GM18508 (cell line): Measurements from ENCODE around the gene TMEM209.
"Not testable (repeated sequence)": the region's sequence is repeated elsewhere in the genome, so short reads cannot be mapped to it uniquely, and the experiment has no call there.

Experiments
- ATAC-seq: cut with Tn5 transposase; IDR thresholded peaks from one replicate; pipeline ENCODE4 v1.9.1; 2021; ENCODE audit warnings: moderate number of reproducible peaks; ENCODE audit not compliant: insufficient read depth, unreplicated experiment

TMEM209 gene

DNA sequence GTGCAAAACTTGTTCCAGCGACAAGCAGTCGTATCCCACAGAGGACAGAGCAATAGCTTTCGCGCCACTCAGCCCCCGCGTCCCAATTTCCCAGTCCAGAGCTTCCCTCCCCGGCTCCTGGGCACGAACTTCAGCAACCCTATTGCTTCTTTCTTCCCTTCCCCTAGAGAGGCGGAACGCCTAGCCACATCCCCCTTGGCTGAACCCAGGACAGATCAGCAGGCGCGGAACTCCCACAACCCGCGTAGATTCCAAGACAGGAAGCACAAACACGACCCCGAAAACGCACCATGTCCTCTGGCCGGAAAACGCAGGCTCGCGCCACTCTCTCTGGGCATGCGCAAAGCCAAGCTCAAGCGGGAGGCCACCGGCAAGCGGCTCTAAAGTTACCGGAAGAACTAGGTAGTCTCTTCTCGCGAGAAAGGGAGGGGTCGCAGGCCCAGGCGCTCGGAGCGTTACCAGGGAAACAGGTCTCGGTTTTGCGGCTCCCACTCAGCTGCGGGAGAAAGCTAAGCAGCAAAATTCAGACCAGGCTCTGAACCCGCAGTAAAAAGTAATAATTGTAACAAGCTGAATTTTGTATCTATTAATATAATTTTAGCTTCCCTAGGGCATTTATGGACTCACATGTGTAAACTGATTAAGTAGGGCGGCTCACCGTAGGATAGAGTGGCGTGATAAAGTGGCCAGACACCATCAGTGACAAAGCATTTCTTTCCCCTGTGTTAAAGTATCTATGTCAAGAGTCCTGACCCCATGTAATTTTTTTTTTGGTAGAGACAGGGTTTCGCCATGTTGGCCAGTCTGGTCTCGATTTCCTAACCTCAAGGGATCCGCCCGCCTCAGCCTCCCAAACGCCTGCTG is at the start of gene TMEM209:
Gene TMEM209 (minus strand): TSS at position 323 of the 864 bp plus-strand sequence. CDS start 31 bp downstream, at position 292.
- ATAC-seq = peak; percentile 80

DNA sequence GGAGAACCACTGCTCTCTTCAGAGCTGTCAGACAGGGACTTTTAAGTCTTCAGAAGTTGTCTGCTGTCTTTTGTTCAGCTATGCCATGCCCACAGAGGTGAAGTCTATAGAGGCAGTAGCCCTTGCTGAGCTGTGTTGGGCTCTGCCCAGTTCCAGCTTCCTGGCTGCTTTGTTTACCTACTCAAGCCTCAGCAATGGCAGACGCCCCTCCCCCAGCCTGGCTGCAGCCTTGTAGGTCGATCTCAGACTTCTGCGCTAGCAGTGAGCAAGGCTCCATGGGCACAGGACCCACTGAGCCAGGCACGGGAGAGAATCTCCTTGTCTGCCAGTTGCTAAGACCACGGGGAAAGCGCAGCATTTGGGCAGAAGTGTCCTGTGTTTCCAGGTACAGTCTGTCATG is 49.3 kb upstream of the TMEM209 start:
- no peak for ATAC-seq

DNA sequence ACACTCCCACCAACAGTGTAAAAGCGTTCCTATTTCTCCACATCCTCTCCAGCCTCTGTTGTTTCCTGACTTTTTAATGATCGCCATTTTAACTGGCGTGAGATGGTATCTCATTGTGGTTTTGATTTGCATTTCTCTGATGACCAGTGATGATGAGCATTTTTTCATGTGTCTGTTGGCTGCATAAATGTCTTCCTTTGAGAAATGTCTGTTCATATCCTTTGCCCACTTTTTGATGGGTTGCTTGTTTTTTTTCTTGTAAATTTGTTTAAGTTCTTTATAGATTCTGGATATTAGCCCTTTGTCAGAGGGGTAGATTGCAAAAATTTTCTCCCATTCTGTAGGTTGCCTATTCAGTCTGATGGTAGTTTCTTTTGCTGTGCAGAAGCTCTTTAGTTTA is 44.4 kb upstream of the TMEM209 start:
- not testable (repeated sequence) for ATAC-seq

DNA sequence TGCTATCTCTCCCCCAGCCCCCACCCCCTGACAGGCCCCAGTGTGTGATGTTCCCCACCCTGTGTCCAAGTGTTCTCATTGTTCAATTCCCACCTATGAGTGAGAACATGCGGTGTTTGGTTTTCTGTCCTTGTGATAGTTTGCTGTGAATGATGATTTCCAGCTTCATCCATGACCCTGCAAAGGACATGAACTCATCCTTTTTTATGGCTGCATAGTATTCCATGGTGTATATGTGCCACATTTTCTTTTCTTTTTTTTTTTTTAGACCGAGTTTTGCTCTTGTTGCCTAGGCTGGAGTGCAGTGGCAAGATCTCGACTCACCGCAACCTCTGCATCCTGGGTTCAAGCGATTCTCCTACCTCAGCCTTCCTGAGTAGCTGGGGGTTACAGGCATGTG is 43.6 kb upstream of the TMEM209 start:
- ATAC-seq = not testable (repeated sequence)

DNA sequence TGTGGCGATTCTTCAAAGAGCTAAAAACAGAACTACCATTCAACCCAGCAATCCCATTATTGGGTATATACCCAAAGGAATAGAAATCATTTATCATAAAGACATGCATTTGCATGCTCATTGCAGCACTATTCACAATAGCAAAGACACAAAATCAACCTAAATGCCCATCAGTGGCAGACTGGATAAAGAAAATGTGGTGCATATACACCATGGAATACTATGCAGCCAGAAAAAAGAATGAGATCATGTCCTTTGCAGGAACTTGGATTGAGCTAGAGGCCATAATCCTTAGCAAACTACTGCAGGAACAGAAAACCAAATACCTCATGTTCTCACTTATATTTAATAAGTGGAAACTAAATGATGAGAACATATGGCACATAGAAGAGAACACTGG is 41.3 kb upstream of the TMEM209 start:
- not testable (repeated sequence) for ATAC-seq

DNA sequence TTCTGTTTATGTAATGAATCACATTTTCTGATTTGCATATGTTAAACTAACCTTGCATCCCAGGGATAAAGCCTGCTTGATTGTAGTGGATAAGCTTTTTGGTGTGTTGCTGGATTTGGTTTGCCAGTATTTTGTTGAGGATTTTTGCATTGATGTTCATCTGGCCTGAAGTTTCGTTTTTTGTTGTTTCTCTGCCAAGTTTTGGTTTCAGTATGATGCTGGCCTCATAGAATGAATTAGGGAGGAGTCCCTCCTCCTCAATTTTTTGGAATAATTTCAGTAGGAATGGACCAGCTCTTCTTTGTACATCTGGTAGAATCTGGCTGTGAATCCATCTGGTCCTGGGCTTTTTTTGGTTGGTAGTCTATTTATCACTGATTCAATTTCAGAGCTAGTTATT is 38.3 kb upstream of the TMEM209 start:
- not testable (repeated sequence) for ATAC-seq

DNA sequence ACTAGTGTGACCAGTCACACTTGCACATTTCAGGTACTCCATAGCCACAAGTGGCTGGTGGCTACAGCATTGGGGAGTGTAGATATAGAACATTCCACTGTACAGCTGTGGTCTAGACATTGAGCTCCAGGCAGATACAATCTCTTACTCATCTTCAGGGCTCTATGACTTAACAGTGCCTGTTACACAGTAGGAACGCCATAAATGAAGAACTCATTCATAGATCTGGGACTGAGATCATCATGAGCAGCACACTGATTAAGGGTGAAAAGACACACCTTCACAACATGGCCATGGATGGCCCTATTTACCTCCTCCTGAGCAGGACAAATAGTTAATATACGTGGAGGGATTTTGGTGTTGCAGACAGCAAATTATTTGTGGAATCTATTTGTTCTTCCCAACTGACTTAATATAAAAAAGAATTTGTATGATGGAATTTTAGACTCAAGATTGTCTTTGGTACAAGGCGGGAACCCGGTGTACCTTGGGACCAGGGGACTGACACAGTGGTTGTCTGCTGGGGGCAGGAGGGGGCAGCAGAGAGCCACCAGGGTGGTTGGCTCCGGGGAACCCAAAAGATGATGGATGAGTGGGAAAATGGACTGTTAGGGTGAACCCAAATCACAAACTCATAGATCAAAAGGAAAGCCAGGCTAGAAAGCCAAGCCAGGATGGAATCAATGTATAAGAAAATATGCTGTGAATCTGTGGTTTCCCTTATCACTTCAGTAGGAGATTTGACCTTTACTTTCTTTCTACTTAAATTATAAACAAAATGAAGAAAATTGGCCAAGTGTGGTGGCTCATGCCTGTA is 37.2 kb upstream of the TMEM209 start:
- ATAC-seq = no peak

DNA sequence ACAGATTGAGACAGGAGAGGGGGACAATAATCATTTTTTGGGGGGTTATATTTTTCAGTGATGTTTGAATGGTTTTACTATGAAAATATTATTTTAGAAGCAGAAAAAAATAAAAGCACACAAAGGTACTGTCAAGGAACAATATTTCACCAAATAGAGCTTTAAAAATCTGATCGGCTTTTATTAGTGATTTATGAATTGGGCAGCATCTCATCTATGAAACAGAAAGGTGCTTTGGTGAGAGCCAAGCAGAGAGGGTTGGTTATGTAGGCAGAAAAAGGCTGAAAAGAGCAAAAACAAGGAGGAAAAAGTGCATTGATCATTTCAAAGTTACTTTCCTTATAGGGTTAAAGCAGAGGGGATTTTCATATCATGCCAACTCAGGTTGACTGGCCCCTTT is 35.0 kb upstream of the TMEM209 start:
- no peak for ATAC-seq

DNA sequence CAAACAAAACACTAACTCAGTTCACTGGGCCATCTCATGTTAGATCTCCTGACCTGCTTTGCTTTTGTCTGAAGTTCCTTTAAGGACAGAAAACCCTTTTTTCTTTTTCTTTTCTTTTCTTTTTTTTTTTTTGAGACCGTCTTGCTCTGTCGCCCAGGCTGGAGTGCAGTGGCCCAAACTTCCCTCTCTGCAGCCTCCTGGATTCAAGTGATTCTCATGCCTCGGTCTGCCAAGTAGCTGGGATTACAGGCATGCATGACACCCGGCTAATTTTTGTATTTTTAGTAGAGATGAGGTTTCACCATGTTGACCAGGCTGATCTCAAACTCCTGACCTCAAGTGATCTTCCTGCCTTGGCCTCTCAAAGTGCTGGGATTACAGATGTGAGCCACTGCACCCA is 31.2 kb upstream of the TMEM209 start:
- ATAC-seq = not testable (repeated sequence)

DNA sequence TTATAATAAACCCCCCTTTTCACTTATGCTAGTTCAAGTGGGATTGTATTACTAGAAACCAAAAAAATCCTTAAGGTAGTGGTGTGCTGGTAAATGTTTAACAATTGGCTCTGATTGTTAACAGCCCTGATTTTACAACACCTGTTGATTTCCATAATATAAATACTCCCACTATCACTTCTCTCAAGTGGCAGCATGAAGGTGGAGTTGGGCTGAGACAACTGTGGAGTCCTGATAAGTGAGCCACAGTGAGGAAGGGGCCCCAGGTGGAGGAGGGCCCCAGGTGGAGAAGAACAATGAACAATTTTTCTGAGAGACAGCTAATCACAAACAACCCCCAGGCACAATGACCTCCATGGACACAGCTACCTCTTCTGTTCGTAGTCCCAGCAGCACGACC is 28.9 kb upstream of the TMEM209 start:
- no peak for ATAC-seq

DNA sequence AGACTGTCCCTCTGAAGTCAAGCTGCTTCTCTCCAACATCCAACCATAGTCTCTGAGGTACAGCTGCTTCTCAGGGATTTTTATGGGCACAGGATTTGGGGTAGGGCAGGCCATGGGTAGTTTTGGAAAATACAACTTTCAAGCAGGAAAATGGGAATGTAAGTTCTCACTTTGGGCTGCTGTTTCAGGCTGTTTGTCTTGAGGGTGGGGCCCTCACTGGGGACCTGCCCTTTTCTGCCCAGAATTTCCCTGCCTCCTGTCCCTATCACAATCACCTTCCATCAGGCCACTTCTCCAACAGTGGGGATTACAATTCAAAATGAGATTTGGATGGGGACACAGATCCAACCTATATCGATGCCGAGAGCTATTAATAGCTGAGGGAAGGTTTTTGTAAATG is 27.0 kb upstream of the TMEM209 start:
- ATAC-seq = no peak

DNA sequence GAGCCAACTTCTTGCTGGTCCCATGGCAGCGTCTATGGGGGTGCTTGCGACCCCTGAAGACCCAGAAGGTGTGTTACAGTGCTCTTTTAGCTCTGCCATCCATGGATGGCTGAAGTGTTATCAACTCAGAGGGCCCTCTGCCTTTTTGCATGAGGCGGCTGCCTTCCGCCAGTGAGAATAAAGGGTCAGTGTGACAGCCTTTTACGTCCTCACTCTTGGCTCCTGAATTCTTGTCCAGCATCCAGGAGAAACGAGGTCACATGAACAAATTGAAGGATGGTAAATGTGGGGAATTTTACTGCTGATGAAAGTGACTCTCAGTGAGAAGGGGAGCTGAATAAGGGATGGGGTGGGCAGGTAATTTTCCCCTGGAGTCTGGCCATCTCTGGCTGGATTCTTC is 26.6 kb upstream of the TMEM209 start:
- ATAC-seq = no peak

DNA sequence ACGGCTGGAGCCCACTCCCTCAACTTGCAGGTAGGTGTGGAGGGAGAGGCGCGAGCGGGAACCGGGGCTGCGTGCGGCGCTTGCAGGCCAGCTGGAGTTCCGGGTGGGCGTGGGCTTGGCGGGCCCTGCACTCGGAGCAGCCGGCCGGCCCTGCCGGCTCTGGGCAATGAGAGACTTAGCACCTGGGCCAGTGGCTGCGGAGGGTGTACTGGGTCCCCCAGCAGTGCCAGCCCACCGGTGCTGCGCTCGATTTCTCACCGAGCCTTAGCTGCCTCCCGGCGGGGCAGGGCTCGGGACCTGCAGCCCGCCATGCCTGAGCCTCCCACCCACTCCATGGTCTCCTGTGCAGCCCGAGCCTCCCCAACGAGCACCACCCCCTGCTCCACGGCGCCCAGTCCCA is 24.8 kb upstream of the TMEM209 start:
- ATAC-seq = not testable (repeated sequence)

DNA sequence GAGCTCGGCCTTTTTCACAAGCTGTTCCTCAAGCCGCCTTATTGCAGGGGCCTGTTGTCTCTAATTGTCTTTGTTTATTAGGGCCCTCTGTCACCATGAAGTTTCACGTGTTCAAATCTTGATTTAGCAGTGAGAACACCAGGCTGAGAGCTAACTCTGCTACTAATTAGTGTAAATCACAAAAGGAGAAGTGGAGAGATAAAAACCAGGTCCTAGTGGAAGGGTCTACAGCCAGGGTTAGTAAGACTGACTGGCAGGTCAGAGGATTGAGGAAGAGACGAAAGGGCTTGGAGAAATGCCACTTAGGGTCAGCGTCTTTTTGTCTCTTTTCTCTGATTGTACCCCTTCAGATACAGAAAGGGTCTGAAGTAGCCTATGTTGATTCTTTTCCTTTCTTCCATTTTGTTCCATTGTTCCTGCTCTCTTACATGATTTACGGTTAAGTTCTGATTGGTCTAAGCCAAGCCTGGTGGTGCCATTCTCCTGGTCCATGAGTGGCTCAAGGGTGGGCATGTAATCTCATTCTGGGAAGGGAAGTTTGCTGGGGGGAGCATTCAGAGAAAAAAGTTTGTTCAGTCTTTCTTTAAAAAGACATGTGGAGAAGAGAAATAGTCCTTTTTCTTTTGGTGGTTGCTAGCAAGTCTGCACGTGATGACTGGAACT is 23.8 kb upstream of the TMEM209 start:
- ATAC-seq = no peak

DNA sequence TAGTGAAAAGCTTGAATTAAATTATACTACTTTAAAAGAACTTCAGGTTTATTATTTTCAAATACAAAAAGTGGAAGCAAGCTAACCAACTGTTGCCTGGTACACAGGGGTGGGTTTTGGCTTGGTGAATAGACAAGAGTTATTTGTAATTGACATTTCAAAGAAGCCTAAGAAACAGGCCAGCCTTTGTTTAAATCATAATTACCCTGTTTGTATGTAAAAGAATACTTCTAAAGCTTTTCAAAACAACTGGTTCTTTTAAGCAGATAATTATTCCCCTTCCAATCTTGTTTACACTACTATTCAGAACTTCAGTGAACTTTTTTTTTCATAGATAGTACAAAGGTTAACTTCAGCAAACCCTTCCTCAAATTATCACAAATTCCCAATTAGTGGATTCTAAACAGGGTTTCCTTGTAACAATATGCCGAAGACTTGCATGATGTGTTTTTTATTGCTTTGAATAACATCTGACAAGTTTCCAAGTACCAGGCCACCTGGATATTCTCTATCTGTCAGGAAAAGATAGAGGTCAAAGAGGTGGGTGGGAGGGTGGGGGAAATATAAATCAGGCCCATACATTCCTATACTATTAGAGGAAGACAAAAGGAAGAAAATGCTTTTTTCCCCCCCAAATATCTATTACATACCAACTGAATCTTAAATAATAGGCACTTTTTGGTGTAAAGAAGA is 22.8 kb upstream of the TMEM209 start:
- no peak for ATAC-seq

DNA sequence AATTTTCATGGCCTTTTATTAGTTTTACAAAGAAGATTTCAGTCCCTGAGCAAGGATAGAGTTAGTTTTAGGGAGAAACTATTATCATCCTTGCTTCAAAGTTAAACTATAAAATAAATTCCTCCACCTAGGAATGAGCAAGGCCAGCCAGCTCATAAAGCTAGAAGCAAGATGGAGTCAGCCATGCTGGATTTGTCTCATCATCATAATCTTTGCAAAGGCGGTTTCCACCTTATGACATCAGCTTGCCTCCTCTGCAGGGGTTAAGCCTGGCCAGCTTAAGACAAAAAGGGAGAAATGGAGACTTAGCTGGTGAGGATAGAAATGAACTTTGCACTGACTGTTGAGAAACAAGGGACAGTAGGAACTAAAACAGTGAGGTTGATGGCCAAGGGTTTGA is 21.1 kb upstream of the TMEM209 start:
- no peak for ATAC-seq

DNA sequence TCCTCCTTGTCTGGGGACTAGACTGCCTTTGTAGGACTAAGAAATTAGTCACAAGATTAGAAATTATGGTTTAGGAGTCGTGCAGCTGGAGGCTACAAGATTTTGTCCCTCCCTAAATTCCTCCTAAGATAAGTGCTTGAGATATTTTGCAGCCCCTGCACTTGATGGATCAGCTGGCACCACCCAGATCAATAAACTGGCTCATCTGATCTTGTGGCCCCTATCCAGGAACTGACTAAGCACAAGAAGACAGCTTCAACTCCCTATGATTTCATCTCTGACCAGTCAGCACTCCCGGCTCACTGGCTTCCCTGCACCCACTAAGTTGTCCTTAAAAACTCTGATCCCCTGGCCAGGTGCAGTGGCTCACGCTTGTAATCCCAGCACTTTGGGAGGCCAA is 19.7 kb upstream of the TMEM209 start:
- ATAC-seq = not testable (repeated sequence)

DNA sequence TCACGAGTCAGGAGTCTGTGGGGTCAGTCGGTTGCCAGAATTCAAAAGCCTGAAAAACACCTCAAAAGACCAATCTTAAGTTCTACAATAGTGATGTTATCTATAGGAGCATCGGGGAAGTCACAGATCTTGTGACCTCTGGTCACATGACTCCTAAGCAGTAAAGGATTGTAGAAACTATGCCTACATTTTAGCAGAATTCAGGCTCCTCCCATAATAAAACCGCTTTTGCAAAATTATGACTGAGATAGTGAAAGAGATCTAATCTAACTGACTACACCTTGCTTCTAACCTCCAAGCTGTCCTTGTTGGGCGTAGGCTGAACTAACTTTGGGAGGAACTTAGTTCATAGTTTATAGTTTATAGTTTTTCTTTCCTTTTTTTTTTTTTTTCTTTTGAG is 19.0 kb upstream of the TMEM209 start:
- no peak for ATAC-seq

DNA sequence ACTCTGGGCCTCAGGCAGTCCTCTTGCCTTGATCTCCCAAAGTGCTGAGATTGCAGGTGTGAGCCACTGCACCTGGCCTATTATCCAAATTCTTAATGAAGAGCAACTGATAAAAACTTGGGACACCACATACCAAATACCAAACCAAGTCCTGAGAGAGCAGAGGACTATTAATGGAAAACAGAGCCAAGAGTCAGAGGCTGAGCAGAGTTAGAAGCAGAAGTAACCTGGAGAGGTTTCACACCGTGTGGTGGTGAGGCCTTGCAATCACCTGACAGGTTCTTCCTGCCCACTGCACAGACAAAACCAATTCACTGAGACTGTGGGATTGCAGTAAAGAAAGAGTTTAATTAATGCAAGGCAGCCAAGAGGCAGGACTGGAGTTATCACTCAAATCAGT is 18.4 kb upstream of the TMEM209 start:
- no peak for ATAC-seq

DNA sequence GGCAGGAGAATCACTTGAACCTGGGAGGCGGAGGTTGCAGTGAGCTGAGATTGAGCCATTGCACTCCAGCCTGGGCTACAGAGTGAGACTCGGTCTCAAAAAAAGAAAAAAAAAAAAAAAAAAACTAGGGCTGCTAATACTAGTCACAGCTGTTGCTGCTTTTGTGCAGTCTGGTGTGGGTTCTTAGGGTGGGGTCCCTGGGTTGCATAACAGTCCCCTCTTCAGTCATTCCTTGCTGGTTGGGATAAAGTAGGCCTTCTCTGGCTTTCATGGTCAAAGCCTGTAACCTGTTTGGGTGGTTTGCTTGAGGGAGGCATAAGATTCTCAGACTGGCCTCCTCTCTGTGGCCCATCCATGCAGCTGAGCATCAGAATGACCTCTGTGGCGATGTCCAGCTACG is 16.5 kb upstream of the TMEM209 start:
- no peak for ATAC-seq
